Measurements from ENCODE around the gene DLG5.

- TF ChIP-seq CTCF (IDR thresholded peaks at IDR 0.05) (no peak), EZH2 (IDR thresholded peaks at IDR 0.05) (no peak)
Measured at GRCh38 chr10:77811831-77812430, 114.6 kb downstream of the DLG5 start.
